IPS-18c (cell line): Measurements from ENCODE around the gene ABRAXAS1.

Experiments used
- H3K4me3 ChIP-seq: 2 replicates; pipeline ENCODE4 v1.7.0; 2013; ENCODE audit warnings: low read depth, mild to moderate bottlenecking, low read length, moderate library complexity; ENCODE audit not compliant: insufficient read depth
- H3K9me3 ChIP-seq: one replicate; pipeline ENCODE4 v1.6.1; 2013; ENCODE audit warnings: mild to moderate bottlenecking, low read length, moderate library complexity; ENCODE audit not compliant: control insufficient read depth, insufficient read depth

Gene ABRAXAS1

GRCh38 chr4:83473423-83473822, 11.5 kb downstream of the ABRAXAS1 start:
- Histone ChIP-seq H3K4me3 (no peak overlapping the region), H3K9me3 (peaks cover 2% of the 10 kb centered on the region)

- Histone ChIP-seq H3K4me3 (peak overlapping the region; percentile 90), H3K9me3 (no peaks in the 10 kb centered on the region)
These were observed 28.8 kb downstream of the ABRAXAS1 start for GRCh38 chr4:83456184-83456501.

- Histone ChIP-seq H3K9me3 (no peaks in the 10 kb centered on the region), H3K4me3 (peak within 1 kb of the TSS; percentile 90)
These were observed 29.4 kb downstream of the ABRAXAS1 start, which contains the start of the genes HELQ and MRPS18C for GRCh38 chr4:83455281-83456183. Gene HELQ (minus strand): TSS chr4:83455823. CDS start chr4:83455693, 130 bp downstream. Gene MRPS18C (plus strand): TSS chr4:83456058. CDS start chr4:83456078, 20 bp downstream.

DNA sequence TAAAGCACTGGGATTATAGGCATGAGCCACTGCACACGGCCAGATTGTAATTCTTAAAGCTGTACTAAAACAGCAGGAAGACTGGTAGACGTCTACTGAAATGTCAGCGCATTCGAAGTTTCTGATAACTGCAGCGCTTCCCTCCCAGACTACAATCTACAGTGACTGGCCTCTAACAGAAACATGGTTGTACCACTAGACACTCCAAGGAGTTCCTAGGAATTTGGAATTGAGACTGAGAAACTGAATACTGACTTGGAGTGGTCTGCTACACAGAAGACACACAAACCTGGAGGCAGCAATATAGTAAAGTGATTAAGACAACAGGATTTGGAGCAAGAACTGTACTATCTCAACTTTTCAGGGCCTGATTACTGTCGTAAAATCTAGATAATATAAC, 30.2 kb downstream of the ABRAXAS1 start:
- Histone ChIP-seq H3K9me3 (no peaks in the 10 kb centered on the region), H3K4me3 (peak overlapping the region; percentile 90)

DNA sequence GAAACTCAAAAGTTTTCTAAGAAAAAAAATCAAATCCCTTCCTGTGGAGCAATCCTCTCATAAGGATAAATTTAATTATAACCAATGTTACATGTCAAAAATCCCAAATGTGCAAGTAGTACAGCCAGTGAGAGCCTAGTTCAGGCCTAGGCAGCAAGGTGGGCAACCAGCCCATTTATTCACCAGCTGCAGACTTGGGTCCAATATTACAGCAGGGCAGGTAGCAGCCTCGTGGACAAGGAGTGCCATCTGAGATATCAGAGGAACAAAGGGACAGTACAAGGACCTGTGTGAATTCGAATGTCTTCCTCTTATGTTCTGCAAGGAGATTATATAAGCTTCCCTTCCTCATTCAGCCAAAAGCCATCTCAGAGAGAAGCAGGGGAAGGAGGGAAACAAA, 35.9 kb downstream of the ABRAXAS1 start:
- Histone ChIP-seq H3K9me3 (no peaks in the 10 kb centered on the region), H3K4me3 (no peak overlapping the region)

DNA sequence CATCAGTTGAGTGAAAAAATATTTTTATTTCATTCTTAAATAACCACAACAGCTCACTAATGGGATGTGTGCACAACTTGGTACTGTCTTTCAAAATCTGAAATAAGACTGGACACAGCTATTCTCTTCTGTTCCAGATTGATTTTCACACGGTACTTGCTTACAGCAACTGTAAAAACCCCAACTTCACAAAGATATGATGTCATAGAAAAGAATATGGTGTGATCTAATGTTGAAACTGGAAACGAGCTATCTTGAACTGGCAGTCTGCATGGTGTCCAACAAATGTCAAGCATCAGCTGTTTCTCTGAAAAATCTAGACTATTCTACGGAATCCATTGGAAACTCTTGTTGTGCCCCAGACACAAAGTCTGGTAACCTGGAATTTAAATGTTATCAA, 44.0 kb downstream of the ABRAXAS1 start:
- H3K4me3 ChIP-seq = no peak overlapping the region
- no peaks in the 10 kb centered on the region for H3K9me3 ChIP-seq

DNA sequence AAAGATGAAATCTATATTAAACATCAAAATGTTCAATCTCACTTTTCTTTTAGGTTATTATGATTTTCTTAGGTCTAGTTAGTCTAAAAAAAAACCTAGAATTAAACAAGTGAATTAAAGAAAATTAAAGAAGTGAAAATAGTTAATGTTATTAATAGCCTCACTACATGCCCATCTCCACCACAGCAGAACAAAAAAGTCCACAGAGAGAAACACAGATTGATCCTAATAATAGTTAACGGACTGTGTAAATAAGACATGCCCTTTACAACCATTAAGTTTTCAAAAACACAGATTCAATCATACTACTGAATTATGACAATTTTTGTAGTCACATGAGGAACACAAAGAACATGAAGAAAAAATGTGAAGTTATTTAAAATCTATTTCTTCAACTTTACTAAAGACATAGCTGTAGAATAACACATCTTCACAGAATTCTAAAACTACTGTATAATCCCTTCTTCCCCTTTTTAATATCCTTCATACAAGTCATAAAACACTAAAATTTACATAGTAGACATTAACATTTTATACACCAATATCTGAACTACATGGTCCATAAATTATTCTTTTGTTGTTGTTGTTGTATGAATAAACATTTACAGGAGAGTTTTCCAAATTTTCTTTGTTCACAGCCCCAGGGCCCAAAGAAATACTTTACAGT, 44.6 kb downstream of the ABRAXAS1 start:
- Histone ChIP-seq H3K9me3 (no peaks in the 10 kb centered on the region), H3K4me3 (no peak overlapping the region)

- Histone ChIP-seq H3K4me3 (no peak overlapping the region), H3K9me3 (no peaks in the 10 kb centered on the region)
These were observed 46.2 kb downstream of the ABRAXAS1 start for GRCh38 chr4:83438719-83439118.

- no peaks in the 10 kb centered on the region for H3K9me3 ChIP-seq
- no peak overlapping the region for H3K4me3 ChIP-seq
These were observed 48.2 kb downstream of the ABRAXAS1 start for GRCh38 chr4:83436680-83437079.

- Histone ChIP-seq H3K4me3 (no peak overlapping the region), H3K9me3 (no peaks in the 10 kb centered on the region)
These were observed 53.7 kb downstream of the ABRAXAS1 start for GRCh38 chr4:83431200-83431599.

DNA sequence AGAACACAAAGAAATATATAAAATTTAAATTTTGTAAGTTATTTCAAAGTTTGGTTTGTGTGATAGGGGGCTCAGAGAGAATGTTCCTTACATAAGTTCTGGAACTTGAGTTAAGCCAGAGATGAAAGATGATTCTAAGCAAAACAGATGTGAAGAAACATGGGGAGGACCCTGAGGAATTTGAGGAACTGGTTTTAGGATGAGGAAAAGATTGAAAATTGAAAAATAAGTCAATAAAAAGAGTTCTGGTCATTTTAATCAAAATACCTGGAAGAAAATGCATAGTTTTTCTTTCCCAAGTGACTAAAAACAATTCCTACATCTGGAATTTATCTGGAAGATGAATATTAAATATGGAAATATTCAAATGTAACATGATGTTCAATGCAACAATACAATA, 66.7 kb downstream of the ABRAXAS1 start:
- Histone ChIP-seq H3K9me3 (no peaks in the 10 kb centered on the region), H3K4me3 (no peak overlapping the region)

- H3K4me3 ChIP-seq = no peak overlapping the region
- H3K9me3 ChIP-seq = no peaks in the 10 kb centered on the region
These were observed 67.3 kb downstream of the ABRAXAS1 start for GRCh38 chr4:83417566-83417965.

GRCh38 chr4:83413676-83414075, 71.2 kb downstream of the ABRAXAS1 start:
- H3K4me3 ChIP-seq = no peak overlapping the region
- H3K9me3 ChIP-seq = no peaks in the 10 kb centered on the region
